HepG2 (cell line): ENCODE measurements around the gene TTC31. TPM values are rescaled to one million over a fixed set of nuclear protein-coding genes. Genes with fewer than 3 reads are reported as not detected.

Source experiments
- CAMTA2 ChIP-seq: sonication (generic); formaldehyde crosslinking; IDR thresholded peaks from 2 replicates; pipeline ENCODE4 v1.4.0; 2020; ENCODE audit warnings: mild to moderate bottlenecking, missing genetic modification reagents, borderline replicate concordance
- DNMT1 ChIP-seq: sonication (generic); formaldehyde crosslinking; IDR thresholded peaks from 2 replicates; pipeline ENCODE4 v1.5.1; 2020; ENCODE audit warnings: mild to moderate bottlenecking, missing genetic modification reagents
- FOXA1 ChIP-seq, 2 experiments: fragments of 450-650 bp in 1 of 2; sonication (generic) in 1 of 2; formaldehyde crosslinking in 1 of 2; IDR thresholded peaks; 2 replicates each; pipeline versions ENCODE4 v1.4.0 to v1.6.1; 2016 to 2020; ENCODE audit warnings: missing genetic modification reagents in 1 of 2
- GLMP ChIP-seq: sonication (generic); formaldehyde crosslinking; IDR thresholded peaks from 2 replicates; pipeline ENCODE4 v1.9.0; 2021; ENCODE audit warnings: missing genetic modification reagents, mild to moderate bottlenecking, borderline replicate concordance
- HMG20A ChIP-seq: IDR thresholded peaks from 2 replicates; pipeline ENCODE4 v1.6.1; 2016; ENCODE audit warnings: borderline replicate concordance
- JDP2 ChIP-seq: sonication (generic); formaldehyde crosslinking; IDR thresholded peaks from 2 replicates; pipeline ENCODE4 v1.8.1; 2022; ENCODE audit warnings: missing genetic modification reagents, borderline replicate concordance
- MTERF4 ChIP-seq: sonication (generic); formaldehyde crosslinking; IDR thresholded peaks from 2 replicates; pipeline ENCODE4 v1.8.0; 2023; ENCODE audit warnings: mild to moderate bottlenecking, missing genetic modification reagents
- NFYC ChIP-seq: IDR thresholded peaks from 2 replicates; pipeline ENCODE4 v1.6.1; 2016; ENCODE audit warnings: missing genetic modification reagents, missing compliant biosample characterization
- POGK ChIP-seq: sonication (generic); formaldehyde crosslinking; conservative IDR thresholded peaks from 2 replicates; pipeline ENCODE4 v1.8.0; 2022; ENCODE audit warnings: mild to moderate bottlenecking, moderate library complexity, missing genetic modification reagents
- RARG ChIP-seq: sonication (generic); formaldehyde crosslinking; IDR thresholded peaks from 2 replicates; pipeline ENCODE4 v1.4.0; 2020; ENCODE audit warnings: low read depth, mild to moderate bottlenecking, missing genetic modification reagents
- RXRB ChIP-seq: IDR thresholded peaks from 2 replicates; pipeline ENCODE4 v1.6.1; 2016; ENCODE audit warnings: borderline replicate concordance, missing genetic modification reagents, missing compliant biosample characterization
- SRF ChIP-seq: IDR thresholded peaks from 2 replicates; pipeline ENCODE4 v1.6.1; 2011; ENCODE audit warnings: mild to moderate bottlenecking, low read depth, low read length, moderate library complexity
- ZNF232 ChIP-seq: sonication (generic); formaldehyde crosslinking; IDR thresholded peaks from 2 replicates; pipeline ENCODE4 v1.4.0; 2020; ENCODE audit warnings: missing genetic modification reagents, borderline replicate concordance
- ZNF33A ChIP-seq: sonication (generic); formaldehyde crosslinking; IDR thresholded peaks from 2 replicates; pipeline ENCODE4 v1.5.1; 2020; ENCODE audit warnings: missing genetic modification reagents, mild to moderate bottlenecking, moderate library complexity, borderline replicate concordance
- ZNF510 ChIP-seq: sonication (generic); formaldehyde crosslinking; IDR thresholded peaks from 2 replicates; pipeline ENCODE4 v1.4.0; 2020; ENCODE audit warnings: low read depth, mild to moderate bottlenecking, missing genetic modification reagents
- ZNF570 ChIP-seq: sonication (generic); formaldehyde crosslinking; IDR thresholded peaks from 2 replicates; pipeline ENCODE4 v1.4.0; 2020; ENCODE audit warnings: mild to moderate bottlenecking, missing genetic modification reagents, borderline replicate concordance
- polyA plus RNA-seq, 8 experiments: library from polyadenylated mRNA; depleted of rRNA in 3 of 8; stranded (reverse) in 7 of 8; unstranded in 1 of 8; fragments of >200 nt; fragmentation: Illumina TruSeq in 4 of 8; extraction: Trizol in 4 of 8; gene quantifications; 2 replicates each; pipeline versions ENCODE4 v1.2.1 to v1.2.3, GENCODE V29; 2011 to 2016; ENCODE audit warnings: low read depth in 4 of 8, missing spikeins in 1 of 8, mixed read lengths in 1 of 8; ENCODE audit not compliant: insufficient read depth in 1 of 8
- total RNA-seq, 5 experiments: library from RNA; depleted of rRNA; stranded (reverse); fragments of >200 nt; fragmentation: Illumina TruSeq; extraction: Trizol; gene quantifications; 2 replicates each; pipeline ENCODE4 v1.2.3, GENCODE V29; 2016; ENCODE audit warnings: low read depth in 1 of 5
- TF ChIP-seq, protein P1 (sequence below): IDR thresholded peaks from 2 replicates; pipeline ENCODE4 v1.6.1; 2012; ENCODE audit warnings: low read depth, low read length, improper control_type of control experiment
- TF ChIP-seq, protein P2 (sequence below): sonication (generic); formaldehyde crosslinking; IDR thresholded peaks from 2 replicates; pipeline ENCODE4 v1.8.1; 2022; ENCODE audit warnings: low read depth, mild to moderate bottlenecking, missing genetic modification reagents
- TF ChIP-seq, protein P3 (sequence below): sonication (generic); formaldehyde crosslinking; IDR thresholded peaks from 2 replicates; pipeline ENCODE4 v1.4.0; 2020; ENCODE audit warnings: missing genetic modification reagents

The TTC31 gene
- total and polyA plus RNA-seq, 2 of the 13 experiments (the other 11 are each of a cell fraction or from before 2014, with no cell fraction given): 28.3 to 39.5 TPM

- TF ChIP-seq, protein P1, sequence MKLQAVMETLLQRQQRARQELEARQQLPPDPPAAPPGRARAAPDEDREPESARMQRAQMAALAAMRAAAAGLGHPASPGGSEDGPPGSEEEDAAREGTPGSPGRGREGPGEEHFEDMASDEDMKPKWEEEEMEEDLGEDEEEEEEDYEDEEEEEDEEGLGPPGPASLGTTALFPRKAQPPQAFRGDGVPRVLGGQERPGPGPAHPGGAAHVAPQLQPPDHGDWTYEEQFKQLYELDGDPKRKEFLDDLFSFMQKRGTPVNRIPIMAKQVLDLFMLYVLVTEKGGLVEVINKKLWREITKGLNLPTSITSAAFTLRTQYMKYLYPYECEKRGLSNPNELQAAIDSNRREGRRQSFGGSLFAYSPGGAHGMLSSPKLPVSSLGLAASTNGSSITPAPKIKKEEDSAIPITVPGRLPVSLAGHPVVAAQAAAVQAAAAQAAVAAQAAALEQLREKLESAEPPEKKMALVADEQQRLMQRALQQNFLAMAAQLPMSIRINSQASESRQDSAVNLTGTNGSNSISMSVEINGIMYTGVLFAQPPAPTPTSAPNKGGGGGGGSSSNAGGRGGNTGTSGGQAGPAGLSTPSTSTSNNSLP: no peak
- TF ChIP-seq POGK (CRISPR knock-in tag) (peak; percentile 60; the same call in 1 of the 2 replicates), ZNF510 (CRISPR knock-in tag) (peak; percentile 83; the same call in 1 of the 2 replicates), MTERF4 (CRISPR knock-in tag) (peak; percentile 86; the same call in 1 of the 2 replicates), ZNF232 (CRISPR knock-in tag) (0 out of 2 replicates have a peak, but pooled peaks have one; percentile 57), ZNF33A (CRISPR knock-in tag) (no peak), FOXA1 (IDR thresholded peaks at IDR 0.05) (no peak), FOXA1 (CRISPR knock-in tag; IDR thresholded peaks at IDR 0.05) (peak; percentile 24), NFYC (peak; percentile 38; the same call in 1 of the 2 replicates), HMG20A (CRISPR knock-in tag) (peak; percentile 67; the same call in 1 of the 2 replicates), GLMP (no peak), JDP2 (CRISPR knock-in tag) (no peak; the same call in 1 of the 2 replicates), CAMTA2 (CRISPR knock-in tag) (peak; percentile 88; the same call in 1 of the 2 replicates), SRF (no peak), RARG (CRISPR knock-in tag) (peak; percentile 74; the same call in 1 of the 2 replicates), RXRB (CRISPR knock-in tag) (peak; percentile 77), DNMT1 (peak; percentile 88), ZNF570 (CRISPR knock-in tag) (0 out of 2 replicates have a peak, but pooled peaks have one; percentile 73)
- TF ChIP-seq, protein P2, sequence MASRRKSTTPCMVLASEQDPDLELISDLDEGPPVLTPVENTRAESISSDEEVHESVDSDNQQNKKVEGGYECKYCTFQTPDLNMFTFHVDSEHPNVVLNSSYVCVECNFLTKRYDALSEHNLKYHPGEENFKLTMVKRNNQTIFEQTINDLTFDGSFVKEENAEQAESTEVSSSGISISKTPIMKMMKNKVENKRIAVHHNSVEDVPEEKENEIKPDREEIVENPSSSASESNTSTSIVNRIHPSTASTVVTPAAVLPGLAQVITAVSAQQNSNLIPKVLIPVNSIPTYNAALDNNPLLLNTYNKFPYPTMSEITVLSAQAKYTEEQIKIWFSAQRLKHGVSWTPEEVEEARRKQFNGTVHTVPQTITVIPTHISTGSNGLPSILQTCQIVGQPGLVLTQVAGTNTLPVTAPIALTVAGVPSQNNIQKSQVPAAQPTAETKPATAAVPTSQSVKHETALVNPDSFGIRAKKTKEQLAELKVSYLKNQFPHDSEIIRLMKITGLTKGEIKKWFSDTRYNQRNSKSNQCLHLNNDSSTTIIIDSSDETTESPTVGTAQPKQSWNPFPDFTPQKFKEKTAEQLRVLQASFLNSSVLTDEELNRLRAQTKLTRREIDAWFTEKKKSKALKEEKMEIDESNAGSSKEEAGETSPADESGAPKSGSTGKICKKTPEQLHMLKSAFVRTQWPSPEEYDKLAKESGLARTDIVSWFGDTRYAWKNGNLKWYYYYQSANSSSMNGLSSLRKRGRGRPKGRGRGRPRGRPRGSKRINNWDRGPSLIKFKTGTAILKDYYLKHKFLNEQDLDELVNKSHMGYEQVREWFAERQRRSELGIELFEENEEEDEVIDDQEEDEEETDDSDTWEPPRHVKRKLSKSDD: peak; percentile 82; the same call in 1 of the 2 replicates
- TF ChIP-seq, protein P3, sequence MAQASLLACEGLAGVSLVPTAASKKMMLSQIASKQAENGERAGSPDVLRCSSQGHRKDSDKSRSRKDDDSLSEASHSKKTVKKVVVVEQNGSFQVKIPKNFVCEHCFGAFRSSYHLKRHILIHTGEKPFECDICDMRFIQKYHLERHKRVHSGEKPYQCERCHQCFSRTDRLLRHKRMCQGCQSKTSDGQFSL: peak; percentile 90
These were observed 42.3 kb upstream of the TTC31 start (continued) for GRCh38 chr2:74440378-74441169.
